Measurements from ENCODE around the gene RTN4RL2. TPM values are rescaled to one million over a fixed set of nuclear protein-coding genes. Genes with fewer than 3 reads are reported as not detected.

Gene RTN4RL2
- total and polyA plus RNA-seq, 5 donors from 2014 or later, result 0.11 TPM; not detected in 4

- H3K27ac Mint-ChIP-seq, result no peak overlapping the region
- H3K36me3 Mint-ChIP-seq, result peaks cover 19% of the 10 kb centered on the region
- peaks cover 29% of the 10 kb centered on the region for H3K36me3 ChIP-seq (ENCODE audit: control insufficient read depth, insufficient read depth, low read length)
- H3K4me1 ChIP-seq (ENCODE audit: control insufficient read depth, insufficient read depth, low read length, poor library complexity, severe bottlenecking), result no peaks in the 10 kb centered on the region
- ATAC-seq (ENCODE audit: low read depth in 2 of 2), result no peak
- no peaks in the 10 kb centered on the region for H3K27me3 ChIP-seq (ENCODE audit: control insufficient read depth, insufficient read depth, low read length)
- H3K4me1 Mint-ChIP-seq, result no peaks in the 10 kb centered on the region
- H3K9me3 ChIP-seq (ENCODE audit: control insufficient read depth in 2 of 2, low read length in 2 of 2), result no peaks in the 10 kb centered on the region
- DNase-seq, result no peak
- H3K9me3 Mint-ChIP-seq, result no peaks in the 10 kb centered on the region
- no peaks in the 10 kb centered on the region for H3K27me3 Mint-ChIP-seq
- no peak overlapping the region for H3K27ac ChIP-seq (ENCODE audit: insufficient read depth, low read length, poor library complexity, severe bottlenecking)
- no peak overlapping the region for H3K4me3 Mint-ChIP-seq
- H3K4me3 ChIP-seq (ENCODE audit: low read depth, low read length), result no peak overlapping the region
Observed at GRCh38 chr11:57496109-57496820, 35.9 kb downstream of the RTN4RL2 start.

- no peak for DNase-seq
- Histone ChIP-seq H3K9me3 (ENCODE audit: control insufficient read depth in 2 of 2, low read length in 2 of 2) (no peaks in the 10 kb centered on the region), H3K36me3 (ENCODE audit: control insufficient read depth, insufficient read depth, low read length) (peaks cover 33% of the 10 kb centered on the region), H3K4me1 (ENCODE audit: control insufficient read depth, insufficient read depth, low read length, poor library complexity, severe bottlenecking) (no peaks in the 10 kb centered on the region), H3K27me3 (ENCODE audit: control insufficient read depth, insufficient read depth, low read length) (no peaks in the 10 kb centered on the region), H3K4me3 (ENCODE audit: low read depth, low read length) (no peak overlapping the region), H3K27ac (ENCODE audit: insufficient read depth, low read length, poor library complexity, severe bottlenecking) (no peak overlapping the region)
- Mint-ChIP-seq H3K27me3 (no peaks in the 10 kb centered on the region), H3K36me3 (peaks cover 19% of the 10 kb centered on the region), H3K27ac (peak overlapping the region in 1 of 3 donors; percentile 29), H3K4me1 (no peaks in the 10 kb centered on the region), H3K4me3 (no peak overlapping the region), H3K9me3 (no peaks in the 10 kb centered on the region)
- ATAC-seq (ENCODE audit: low read depth in 2 of 2), result no peak
Observed at GRCh38 chr11:57497303-57498247, 37.2 kb downstream of the RTN4RL2 start.

DNA sequence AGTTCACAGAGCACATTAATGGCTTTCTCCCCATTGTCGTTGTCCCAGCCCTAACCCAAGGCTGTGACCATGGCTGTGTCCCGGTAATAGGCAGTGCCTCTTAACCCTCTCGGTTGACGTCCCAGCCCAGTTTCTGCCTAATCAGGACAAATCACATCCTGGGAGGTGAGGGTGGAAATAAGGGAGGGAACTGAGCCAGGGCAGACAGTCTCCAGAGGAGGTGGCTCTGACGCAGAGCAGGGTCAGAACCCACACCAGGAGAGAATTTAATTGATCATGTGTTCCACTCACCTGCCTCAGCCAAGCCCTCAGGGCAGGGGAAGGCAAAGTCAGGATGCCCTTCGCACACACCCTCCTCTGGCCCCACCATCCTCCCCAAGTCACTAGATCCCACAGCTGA, 38.2 kb downstream of the RTN4RL2 start:
- DNase-seq, result no peak
- H3K27me3 ChIP-seq (ENCODE audit: control insufficient read depth, insufficient read depth, low read length), result no peaks in the 10 kb centered on the region
- peak overlapping the region in 1 of 3 donors; percentile 29 for H3K27ac Mint-ChIP-seq
- no peak overlapping the region for H3K4me3 Mint-ChIP-seq
- ATAC-seq (ENCODE audit: low read depth in 2 of 2), result no peak
- H3K4me1 Mint-ChIP-seq, result no peaks in the 10 kb centered on the region
- H3K27ac ChIP-seq (ENCODE audit: insufficient read depth, low read length, poor library complexity, severe bottlenecking), result no peak overlapping the region
- H3K4me3 ChIP-seq (ENCODE audit: low read depth, low read length), result no peak overlapping the region
- peaks cover 19% of the 10 kb centered on the region for H3K36me3 Mint-ChIP-seq
- no peaks in the 10 kb centered on the region for H3K4me1 ChIP-seq (ENCODE audit: control insufficient read depth, insufficient read depth, low read length, poor library complexity, severe bottlenecking)
- H3K9me3 ChIP-seq (ENCODE audit: control insufficient read depth in 2 of 2, low read length in 2 of 2), result no peaks in the 10 kb centered on the region
- H3K36me3 ChIP-seq (ENCODE audit: control insufficient read depth, insufficient read depth, low read length), result peaks cover 33% of the 10 kb centered on the region
- no peaks in the 10 kb centered on the region for H3K9me3 Mint-ChIP-seq
- no peaks in the 10 kb centered on the region for H3K27me3 Mint-ChIP-seq

DNA sequence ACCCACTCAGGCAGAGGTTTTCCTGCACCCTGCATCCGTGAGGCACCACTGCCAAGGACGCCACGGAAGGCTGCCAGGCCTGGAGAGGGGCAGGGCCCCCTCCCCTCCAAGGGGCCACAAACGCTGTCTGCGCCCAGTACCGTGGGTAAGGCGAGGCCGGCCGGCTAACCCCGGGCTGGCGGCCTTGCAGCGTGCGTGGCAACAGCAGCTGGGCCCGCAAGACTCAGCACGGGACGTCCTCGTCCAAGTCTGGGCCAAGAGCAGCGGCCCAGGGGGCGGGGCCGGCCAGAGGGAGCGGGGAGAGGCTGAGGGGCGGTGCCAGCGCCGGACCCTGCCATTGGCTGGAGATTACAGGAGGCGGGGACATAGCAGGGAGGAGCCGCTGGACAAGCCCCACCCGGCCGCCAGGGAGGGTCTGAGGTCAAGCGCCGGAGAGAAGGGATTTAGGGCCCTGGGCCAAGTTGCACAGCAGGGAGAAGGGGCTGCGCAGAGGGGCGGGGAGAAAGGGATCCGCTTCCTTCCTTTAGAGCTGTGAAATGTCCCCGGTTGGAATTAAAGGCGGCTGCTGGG, 39.2 kb downstream of the RTN4RL2 start:
- no peaks in the 10 kb centered on the region for H3K9me3 Mint-ChIP-seq
- H3K4me3 Mint-ChIP-seq, result no peak overlapping the region
- ATAC-seq (ENCODE audit: low read depth in 2 of 2) (peak in 1 of 2 donors; percentile 20), DNase-seq (no peak)
- no peak overlapping the region for H3K27ac ChIP-seq (ENCODE audit: insufficient read depth, low read length, poor library complexity, severe bottlenecking)
- peaks cover 33% of the 10 kb centered on the region for H3K36me3 ChIP-seq (ENCODE audit: control insufficient read depth, insufficient read depth, low read length)
- H3K4me3 ChIP-seq (ENCODE audit: low read depth, low read length), result no peak overlapping the region
- no peaks in the 10 kb centered on the region for H3K27me3 Mint-ChIP-seq
- no peaks in the 10 kb centered on the region for H3K4me1 ChIP-seq (ENCODE audit: control insufficient read depth, insufficient read depth, low read length, poor library complexity, severe bottlenecking)
- no peaks in the 10 kb centered on the region for H3K9me3 ChIP-seq (ENCODE audit: control insufficient read depth in 2 of 2, low read length in 2 of 2)
- no peaks in the 10 kb centered on the region for H3K27me3 ChIP-seq (ENCODE audit: control insufficient read depth, insufficient read depth, low read length)
- no peak overlapping the region for H3K27ac Mint-ChIP-seq
- H3K36me3 Mint-ChIP-seq, result peaks cover 22% of the 10 kb centered on the region
- H3K4me1 Mint-ChIP-seq, result peaks cover 0 to 2% (median 1%) of the 10 kb centered on the region in 4 donors

GRCh38 chr11:57499983-57500461, 39.7 kb downstream of the RTN4RL2 start:
- DNase-seq (no peak), ATAC-seq (ENCODE audit: low read depth in 2 of 2) (no peak)
- Histone ChIP-seq H3K27me3 (ENCODE audit: control insufficient read depth, insufficient read depth, low read length) (no peaks in the 10 kb centered on the region), H3K36me3 (ENCODE audit: control insufficient read depth, insufficient read depth, low read length) (peaks cover 33% of the 10 kb centered on the region), H3K27ac (ENCODE audit: insufficient read depth, low read length, poor library complexity, severe bottlenecking) (no peak overlapping the region), H3K4me3 (ENCODE audit: low read depth, low read length) (no peak overlapping the region), H3K4me1 (ENCODE audit: control insufficient read depth, insufficient read depth, low read length, poor library complexity, severe bottlenecking) (no peaks in the 10 kb centered on the region), H3K9me3 (ENCODE audit: control insufficient read depth in 2 of 2, low read length in 2 of 2) (no peaks in the 10 kb centered on the region)
- Mint-ChIP-seq H3K27me3 (no peaks in the 10 kb centered on the region), H3K36me3 (peaks cover 22% of the 10 kb centered on the region), H3K4me1 (peaks cover 0 to 2% (median 1%) of the 10 kb centered on the region in 4 donors), H3K4me3 (no peak overlapping the region), H3K9me3 (no peaks in the 10 kb centered on the region), H3K27ac (no peak overlapping the region)

- H3K4me1 Mint-ChIP-seq, result peaks cover 0 to 2% (median 1%) of the 10 kb centered on the region in 4 donors
Observed at GRCh38 chr11:57500515-57500914, 40.2 kb downstream of the RTN4RL2 start.

DNA sequence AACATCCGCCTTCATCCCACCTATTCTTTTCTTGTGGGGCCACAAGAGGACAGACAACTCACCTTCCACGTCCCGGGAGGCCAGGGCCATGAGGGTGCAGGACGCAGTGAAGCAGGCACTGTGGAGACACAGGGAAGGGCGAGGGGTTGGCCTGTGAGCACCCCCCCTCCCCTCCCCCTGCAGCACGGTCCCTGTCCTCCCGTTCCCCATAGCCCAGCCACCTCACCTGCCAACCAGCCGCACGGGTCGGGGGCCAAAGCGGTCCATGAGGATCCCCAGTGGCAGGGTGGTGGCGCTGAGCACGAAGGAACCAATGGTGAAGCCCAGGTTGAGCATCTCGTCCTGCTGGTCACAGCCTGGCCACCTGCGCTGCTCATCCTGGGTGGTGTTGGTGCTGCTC, 40.6 kb downstream of the RTN4RL2 start:
- H3K27ac Mint-ChIP-seq, result no peak overlapping the region
- ATAC-seq (ENCODE audit: low read depth in 2 of 2) (no peak), DNase-seq (no peak)
- H3K36me3 Mint-ChIP-seq, result peaks cover 21% of the 10 kb centered on the region
- no peaks in the 10 kb centered on the region for H3K9me3 ChIP-seq (ENCODE audit: control insufficient read depth in 2 of 2, low read length in 2 of 2)
- H3K4me1 Mint-ChIP-seq, result peaks cover 0 to 2% (median 1%) of the 10 kb centered on the region in 4 donors
- H3K27ac ChIP-seq (ENCODE audit: insufficient read depth, low read length, poor library complexity, severe bottlenecking), result no peak overlapping the region
- no peaks in the 10 kb centered on the region for H3K9me3 Mint-ChIP-seq
- no peaks in the 10 kb centered on the region for H3K4me1 ChIP-seq (ENCODE audit: control insufficient read depth, insufficient read depth, low read length, poor library complexity, severe bottlenecking)
- no peaks in the 10 kb centered on the region for H3K27me3 ChIP-seq (ENCODE audit: control insufficient read depth, insufficient read depth, low read length)
- no peaks in the 10 kb centered on the region for H3K27me3 Mint-ChIP-seq
- H3K4me3 ChIP-seq (ENCODE audit: low read depth, low read length), result no peak overlapping the region
- no peak overlapping the region for H3K4me3 Mint-ChIP-seq
- H3K36me3 ChIP-seq (ENCODE audit: control insufficient read depth, insufficient read depth, low read length), result peaks cover 33% of the 10 kb centered on the region

More at GRCh38 chr11:57500515-57500914, 40.2 kb downstream of the RTN4RL2 start:
- H3K36me3 ChIP-seq (ENCODE audit: control insufficient read depth, insufficient read depth, low read length), result peaks cover 33% of the 10 kb centered on the region
- H3K27ac Mint-ChIP-seq, result no peak overlapping the region
- H3K9me3 Mint-ChIP-seq, result no peaks in the 10 kb centered on the region
- H3K9me3 ChIP-seq (ENCODE audit: control insufficient read depth in 2 of 2, low read length in 2 of 2), result no peaks in the 10 kb centered on the region
- H3K4me3 Mint-ChIP-seq, result no peak overlapping the region
- H3K4me3 ChIP-seq (ENCODE audit: low read depth, low read length), result no peak overlapping the region
- H3K27me3 Mint-ChIP-seq, result no peaks in the 10 kb centered on the region
- no peaks in the 10 kb centered on the region for H3K4me1 ChIP-seq (ENCODE audit: control insufficient read depth, insufficient read depth, low read length, poor library complexity, severe bottlenecking)
- ATAC-seq (ENCODE audit: low read depth in 2 of 2) (no peak), DNase-seq (no peak)
- H3K27ac ChIP-seq (ENCODE audit: insufficient read depth, low read length, poor library complexity, severe bottlenecking), result no peak overlapping the region
- H3K27me3 ChIP-seq (ENCODE audit: control insufficient read depth, insufficient read depth, low read length), result no peaks in the 10 kb centered on the region
- H3K36me3 Mint-ChIP-seq, result peaks cover 22% of the 10 kb centered on the region
